G401.6 (cell line): ENCODE measurements around the gene PLA2G4A.

ENCODE experiments used
- FAIRE-seq: peaks from 2 replicates; lab custom pipeline; 2012; peaks lifted over from hg19 to GRCh38; lab: Jason Lieb, UNC

PLA2G4A gene

GRCh38 chr1:186828611-186829454, at the start of gene PLA2G4A:
Gene PLA2G4A (plus strand): TSS chr1:186828949. CDS start chr1:186854355, 25,406 bp downstream.
- no peak for FAIRE-seq

- no peak for FAIRE-seq
Observed at GRCh38 chr1:186780076-186780475, 48.7 kb upstream of the PLA2G4A start.

GRCh38 chr1:186781730-186782129, 47.0 kb upstream of the PLA2G4A start:
- no peak for FAIRE-seq

GRCh38 chr1:186782791-186783190, 46.0 kb upstream of the PLA2G4A start:
- no peak for FAIRE-seq

- no peak for FAIRE-seq
Observed at GRCh38 chr1:186783193-186783592, 45.6 kb upstream of the PLA2G4A start.

GRCh38 chr1:186785503-186785902, 43.2 kb upstream of the PLA2G4A start:
- no peak for FAIRE-seq

- no peak for FAIRE-seq
Observed at GRCh38 chr1:186790101-186790500, 38.6 kb upstream of the PLA2G4A start.

GRCh38 chr1:186792870-186793581, 35.7 kb upstream of the PLA2G4A start:
- no peak for FAIRE-seq

- FAIRE-seq = no peak
Observed at GRCh38 chr1:186793582-186793927, 35.2 kb upstream of the PLA2G4A start.

GRCh38 chr1:186798960-186799688, 29.6 kb upstream of the PLA2G4A start:
- FAIRE-seq = no peak

- no peak for FAIRE-seq
Observed at GRCh38 chr1:186799689-186800054, 29.1 kb upstream of the PLA2G4A start.

GRCh38 chr1:186802388-186802787, 26.4 kb upstream of the PLA2G4A start:
- FAIRE-seq = no peak

GRCh38 chr1:186804679-186805078, 24.1 kb upstream of the PLA2G4A start:
- FAIRE-seq = no peak

- no peak for FAIRE-seq
Observed at GRCh38 chr1:186806477-186806876, 22.3 kb upstream of the PLA2G4A start.

GRCh38 chr1:186807163-186807562, 21.6 kb upstream of the PLA2G4A start:
- FAIRE-seq = no peak

GRCh38 chr1:186811892-186812291, 16.9 kb upstream of the PLA2G4A start:
- no peak for FAIRE-seq

GRCh38 chr1:186812570-186812969, 16.2 kb upstream of the PLA2G4A start:
- no peak for FAIRE-seq

- FAIRE-seq = no peak
Observed at GRCh38 chr1:186813420-186813819, 15.3 kb upstream of the PLA2G4A start.

GRCh38 chr1:186819126-186819525, 9.6 kb upstream of the PLA2G4A start:
- FAIRE-seq = no peak

- no peak for FAIRE-seq
Observed at GRCh38 chr1:186819563-186819962, 9.2 kb upstream of the PLA2G4A start.

- no peak for FAIRE-seq
Observed at GRCh38 chr1:186829686-186830587, 1.2 kb downstream of the PLA2G4A start.

- no peak for FAIRE-seq
Observed at GRCh38 chr1:186831168-186831567, 2.4 kb downstream of the PLA2G4A start.
